K562 (cell line): Measurements from ENCODE around the gene DARS1. TPM values are rescaled to one million over a fixed set of nuclear protein-coding genes. Genes with fewer than 3 reads are reported as not detected.
A peak's percentile ranks its signal among the peaks of the same experiment; 100 is the strongest.

Experiments
- ARID1B ChIP-seq: fragments of 450-650 bp; IDR thresholded peaks from 2 replicates; pipeline ENCODE4 v1.6.1; 2016; ENCODE audit warnings: antibody characterized with exemption, mild to moderate bottlenecking, inconsistent platforms
- ATF7 ChIP-seq: fragments of 450-650 bp; IDR thresholded peaks from 2 replicates; pipeline ENCODE4 v1.7.1; 2014; ENCODE audit warnings: mild to moderate bottlenecking, moderate library complexity
- CTCF ChIP-seq, 3 experiments: IDR thresholded peaks in 2 of 3; conservative IDR thresholded peaks in 1 of 3; 2 replicates each; pipeline ENCODE4 v1.5.1; 2011 to 2012; ENCODE audit warnings: low read length in 3 of 3, mild to moderate bottlenecking in 3 of 3, control low read depth in 2 of 3, improper control_type of control experiment in 1 of 3, inconsistent platforms in 1 of 3, low read depth in 1 of 3, mixed read lengths in 1 of 3, moderate library complexity in 1 of 3; ENCODE audit not compliant: insufficient read depth in 2 of 3
- DNMT1 ChIP-seq: fragments of 450-650 bp; IDR thresholded peaks from 2 replicates; pipeline ENCODE4 v1.6.1; 2016; ENCODE audit warnings: antibody characterized with exemption, mild to moderate bottlenecking
- DPF2 ChIP-seq: fragments of 450-650 bp; IDR thresholded peaks from 2 replicates; pipeline ENCODE4 v1.6.1; 2016
- ELF1 ChIP-seq: fragments of 200-800 bp; sonication (Bioruptor generic); IDR thresholded peaks from 2 replicates; pipeline ENCODE4 v1.6.1; 2016; ENCODE audit warnings: missing genetic modification characterization, missing compliant biosample characterization
- EP400 ChIP-seq: fragments of 450-650 bp; IDR thresholded peaks from 2 replicates; pipeline ENCODE4 v1.6.1; 2017; ENCODE audit warnings: antibody characterized with exemption, mild to moderate bottlenecking, moderate library complexity
- ETV1 ChIP-seq: fragments of 450-650 bp; conservative IDR thresholded peaks from 2 replicates; pipeline ENCODE4 v1.6.1; 2016; ENCODE audit warnings: missing genetic modification characterization, control low read depth, low read depth, missing compliant biosample characterization
- FOXA3 ChIP-seq, 2 experiments: fragments of 450-650 bp in 1 of 2; sonication (generic) in 1 of 2; formaldehyde crosslinking; IDR thresholded peaks in 1 of 2; conservative IDR thresholded peaks in 1 of 2; 2 replicates each; pipeline versions ENCODE4 v1.4.0 to v1.8.0; 2020 to 2022; ENCODE audit warnings: mild to moderate bottlenecking in 2 of 2, missing genetic modification reagents in 1 of 2
- ILK ChIP-seq: fragments of 450-650 bp; IDR thresholded peaks from 2 replicates; pipeline ENCODE4 v1.6.1; 2016; ENCODE audit warnings: missing genetic modification characterization, low read depth, mild to moderate bottlenecking, missing compliant biosample characterization, moderate library complexity, borderline replicate concordance
- MAFK ChIP-seq: IDR thresholded peaks from 2 replicates; pipeline ENCODE4 v1.6.1; 2011; ENCODE audit warnings: low read length, improper control_type of control experiment
- MEF2D ChIP-seq: conservative IDR thresholded peaks from 2 replicates; pipeline ENCODE4 v1.6.1; 2016; ENCODE audit warnings: low read depth, missing genetic modification characterization, missing compliant biosample characterization
- MEIS2 ChIP-seq: fragments of 450-650 bp; IDR thresholded peaks from 2 replicates; pipeline ENCODE4 v1.6.1; 2014; ENCODE audit warnings: mild to moderate bottlenecking; ENCODE audit not compliant: partially characterized antibody
- MNT ChIP-seq, 2 experiments: fragments of 450-650 bp; conservative IDR thresholded peaks; 2 replicates each; pipeline ENCODE4 v1.6.1; 2017; ENCODE audit warnings: mild to moderate bottlenecking in 2 of 2, moderate library complexity in 2 of 2
- NCOR1 ChIP-seq: fragments of 450-650 bp; IDR thresholded peaks from 2 replicates; pipeline ENCODE4 v1.6.1; 2016; ENCODE audit warnings: mild to moderate bottlenecking, moderate library complexity
- NFE2 ChIP-seq: IDR thresholded peaks from 2 replicates; pipeline ENCODE4 v1.6.1; 2014; ENCODE audit warnings: antibody characterized with exemption, low read depth
- NR2C1 ChIP-seq, 2 experiments: fragments of 450-650 bp; IDR thresholded peaks; 2 replicates each; pipeline ENCODE4 v1.6.1; 2017; ENCODE audit warnings: mild to moderate bottlenecking in 2 of 2, antibody characterized with exemption in 1 of 2, inconsistent platforms in 1 of 2, missing compliant biosample characterization in 1 of 2, missing genetic modification characterization in 1 of 2
- PBX2 ChIP-seq, 2 experiments: IDR thresholded peaks in 1 of 2; conservative IDR thresholded peaks in 1 of 2; 2 replicates each; pipeline ENCODE4 v1.6.1; 2016; ENCODE audit warnings: low read depth in 2 of 2, mild to moderate bottlenecking in 1 of 2, missing compliant biosample characterization in 1 of 2, missing genetic modification characterization in 1 of 2, moderate library complexity in 1 of 2
- PPARD ChIP-seq: fragments of 250-450 bp; sonication (Bioruptor Pico); IDR thresholded peaks from 2 replicates; pipeline ENCODE4 v1.8.0; 2022; ENCODE audit warnings: inconsistent platforms, mild to moderate bottlenecking, moderate library complexity
- RAD21 ChIP-seq, 2 experiments: fragments of 250-450 bp in 1 of 2; fragments of 450-650 bp in 1 of 2; sonication (Bioruptor Pico) in 1 of 2; formaldehyde crosslinking in 1 of 2; IDR thresholded peaks in 1 of 2; conservative IDR thresholded peaks in 1 of 2; 2 replicates each; pipeline versions ENCODE4 v1.4.0 to v1.8.0; 2020 to 2022; ENCODE audit warnings: mild to moderate bottlenecking in 2 of 2, moderate library complexity in 1 of 2
- ZNF282 ChIP-seq: sonication (generic); formaldehyde crosslinking; IDR thresholded peaks from 2 replicates; pipeline ENCODE4 v1.8.1; 2023; ENCODE audit warnings: missing genetic modification reagents
- ZNF316 ChIP-seq: fragments of 450-650 bp; IDR thresholded peaks from 2 replicates; pipeline ENCODE4 v1.6.1; 2016
- ZNF384 ChIP-seq: IDR thresholded peaks from 2 replicates; pipeline ENCODE4 v1.6.1; 2012; ENCODE audit warnings: low read depth, low read length, improper control_type of control experiment
- polyA plus RNA-seq, 8 experiments: library from polyadenylated mRNA; depleted of rRNA in 4 of 8; stranded (reverse) in 5 of 8; unstranded in 3 of 8; fragments of >200 nt; fragmentation: Nextera tagmentation in 2 of 8; fragmentation: Illumina TruSeq in 1 of 8; extraction: Ambion mirVana in 2 of 8; extraction: Trizol in 1 of 8; gene quantifications; 2 replicates each; pipeline versions ENCODE4 v1.2.1 to v1.2.3, GENCODE V29; 2011 to 2014; ENCODE audit warnings: inconsistent platforms in 1 of 8, missing spikeins in 1 of 8
- total RNA-seq, 7 experiments: library from RNA; depleted of rRNA in 6 of 7; stranded (reverse); fragments of >200 nt in 6 of 7; fragmentation: Illumina TruSeq in 2 of 7; extraction: Trizol in 2 of 7; gene quantifications; 2 replicates each; pipeline versions ENCODE4 v1.2.1 to v1.2.3, GENCODE V29; 2011 to 2021; ENCODE audit warnings: low replicate concordance in 1 of 7

DARS1 gene
- total and polyA plus RNA-seq, 9 of the 15 experiments (the other 6 are each of a cell fraction or from before 2014, with no cell fraction given) = 91.5 to 239 (median 98.0) TPM

- TF ChIP-seq CTCF (IDR thresholded peaks at IDR 0.05 in 2 of 3, conservative IDR thresholded peaks at IDR 0.05 in 1 of 3; ENCODE audit: insufficient read depth in 2 of 3, low read depth in 1 of 3, low read length in 3 of 3) (peak in 2 of 3 experiments; percentile 16 to 49; a peak in 2 of 6 replicates), ATF7 (no peak), MEIS2 (peak; percentile 24), NR2C1 (IDR thresholded peaks at IDR 0.05) (0 out of 2 replicates have a peak, but pooled peaks have one; percentile 24), NR2C1 (tag; IDR thresholded peaks at IDR 0.05) (no peak; the same call in 1 of the 2 replicates), MAFK (peak; percentile 53), DNMT1 (no peak), NCOR1 (0 out of 2 replicates have a peak, but pooled peaks have one; percentile 26), ELF1 (tag) (peak; percentile 50; the same call in 1 of the 2 replicates), ETV1 (peak; percentile 66), RAD21 (CRISPR knock-in tag; conservative IDR thresholded peaks at IDR 0.05 in 1 of 2, IDR thresholded peaks at IDR 0.05 in 1 of 2) (peak in 1 of 2 experiments; percentile 18; a peak in 1 of 4 replicates), DPF2 (peak; percentile 62; the same call in 1 of the 2 replicates), ILK (no peak), PBX2 (CRISPR knock-in tag; IDR thresholded peaks at IDR 0.05; ENCODE audit: low read depth) (no peak), PBX2 (tag; conservative IDR thresholded peaks at IDR 0.05; ENCODE audit: low read depth) (peak; percentile 60), ARID1B (peak; percentile 25; the same call in 1 of the 2 replicates), EP400 (peak; percentile 29; the same call in 1 of the 2 replicates), ZNF282 (CRISPR knock-in tag) (no peak), ZNF316 (peak; percentile 83), MNT (conservative IDR thresholded peaks at IDR 0.05) (peak in 1 of 2 experiments; percentile 48; a peak in 1 of 4 replicates), NFE2 (peak; percentile 83), ZNF384 (no peak), PPARD (no peak), MEF2D (tag) (peak; percentile 91), FOXA3 (CRISPR knock-in tag; conservative IDR thresholded peaks at IDR 0.05 in 1 of 2, IDR thresholded peaks at IDR 0.05 in 1 of 2) (peak; percentile 65 to 85)
These were observed 92.0 kb downstream of the DARS1 start (continued) for GRCh38 chr2:135893374-135893794.
